Breast epithelium (tissue), 3 donors: Measurements from ENCODE around the gene ANKMY1.

Experiments used
- POLR2A ChIP-seq: fragments of 450-650 bp; IDR thresholded peaks from one replicate; pipeline ENCODE4 v1.6.1; 2016; ENCODE audit warnings: antibody characterized with exemption, mild to moderate bottlenecking, moderate library complexity
- POLR2AphosphoS5 ChIP-seq, 3 donors: sonication (generic); formaldehyde crosslinking; IDR thresholded peaks; one replicate each; pipeline ENCODE4 v1.6.1; 2017; ENCODE audit warnings: antibody characterized with exemption in 3 of 3
- TF ChIP-seq, protein P1 (sequence below), 3 donors: fragments of 450-650 bp; IDR thresholded peaks; one replicate each; pipeline ENCODE4 v1.5.1; 2016 to 2017; ENCODE audit warnings: antibody characterized with exemption in 3 of 3, mild to moderate bottlenecking in 3 of 3, moderate library complexity in 3 of 3

DNA sequence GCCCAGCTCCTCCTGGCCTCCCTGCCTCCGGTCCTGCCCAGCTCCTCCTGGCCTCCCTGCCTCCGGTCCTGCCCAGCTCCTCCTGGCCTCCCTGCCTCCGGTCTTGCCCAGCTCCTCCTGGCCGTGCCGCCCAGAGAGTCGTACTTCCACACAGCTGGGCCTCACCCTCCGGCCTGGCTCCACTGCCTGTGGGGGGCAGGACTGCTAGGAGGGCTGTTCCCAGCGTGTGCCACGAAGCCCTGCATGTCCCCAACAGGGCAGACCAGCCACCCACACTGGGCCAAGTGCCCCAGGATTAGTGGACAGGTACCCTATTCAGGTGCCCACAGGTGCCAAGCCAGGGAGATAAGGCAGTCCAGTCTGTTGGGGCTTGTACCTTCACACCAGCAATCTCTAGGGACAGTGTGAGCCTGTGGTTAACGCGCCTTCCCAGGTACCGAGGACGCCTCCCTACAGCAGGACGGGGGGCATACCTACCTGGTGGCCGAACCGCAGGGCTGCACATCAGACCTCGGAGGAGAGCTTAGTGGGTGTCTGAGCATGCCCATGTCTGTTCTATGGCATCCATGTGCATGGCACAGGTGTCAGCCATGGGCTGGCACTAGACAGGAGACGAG, 117.0 kb downstream of the ANKMY1 start:
- TF ChIP-seq, protein P1, sequence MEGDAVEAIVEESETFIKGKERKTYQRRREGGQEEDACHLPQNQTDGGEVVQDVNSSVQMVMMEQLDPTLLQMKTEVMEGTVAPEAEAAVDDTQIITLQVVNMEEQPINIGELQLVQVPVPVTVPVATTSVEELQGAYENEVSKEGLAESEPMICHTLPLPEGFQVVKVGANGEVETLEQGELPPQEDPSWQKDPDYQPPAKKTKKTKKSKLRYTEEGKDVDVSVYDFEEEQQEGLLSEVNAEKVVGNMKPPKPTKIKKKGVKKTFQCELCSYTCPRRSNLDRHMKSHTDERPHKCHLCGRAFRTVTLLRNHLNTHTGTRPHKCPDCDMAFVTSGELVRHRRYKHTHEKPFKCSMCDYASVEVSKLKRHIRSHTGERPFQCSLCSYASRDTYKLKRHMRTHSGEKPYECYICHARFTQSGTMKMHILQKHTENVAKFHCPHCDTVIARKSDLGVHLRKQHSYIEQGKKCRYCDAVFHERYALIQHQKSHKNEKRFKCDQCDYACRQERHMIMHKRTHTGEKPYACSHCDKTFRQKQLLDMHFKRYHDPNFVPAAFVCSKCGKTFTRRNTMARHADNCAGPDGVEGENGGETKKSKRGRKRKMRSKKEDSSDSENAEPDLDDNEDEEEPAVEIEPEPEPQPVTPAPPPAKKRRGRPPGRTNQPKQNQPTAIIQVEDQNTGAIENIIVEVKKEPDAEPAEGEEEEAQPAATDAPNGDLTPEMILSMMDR (IDR thresholded peaks at IDR 0.05) = no peak
- TF ChIP-seq POLR2A = no peak
- TF ChIP-seq POLR2AphosphoS5 (IDR thresholded peaks at IDR 0.05) = no peak
